HepG2 (cell line): ENCODE measurements around the gene PRM2. TPM values are rescaled to one million over a fixed set of nuclear protein-coding genes. Genes with fewer than 3 reads are reported as not detected.

Experiments
- CAMTA2 ChIP-seq: sonication (generic); formaldehyde crosslinking; IDR thresholded peaks from 2 replicates; pipeline ENCODE4 v1.4.0; 2020; ENCODE audit warnings: mild to moderate bottlenecking, missing genetic modification reagents, borderline replicate concordance
- CC2D1A ChIP-seq: sonication (generic); formaldehyde crosslinking; IDR thresholded peaks from 2 replicates; pipeline ENCODE4 v1.8.1; 2023; ENCODE audit warnings: mild to moderate bottlenecking, missing genetic modification reagents
- CHD2 ChIP-seq: IDR thresholded peaks from 2 replicates; pipeline ENCODE4 v1.6.1; 2011; ENCODE audit warnings: low read depth, low read length, improper control_type of control experiment
- CTCF ChIP-seq: sonication (generic); formaldehyde crosslinking; IDR thresholded peaks from 2 replicates; pipeline ENCODE4 v1.5.0; 2020; ENCODE audit warnings: mild to moderate bottlenecking, missing genetic modification reagents, moderate library complexity
- HCFC1 ChIP-seq: fragments of 150-350 bp; IDR thresholded peaks from 2 replicates; pipeline ENCODE4 v1.6.1; 2014; ENCODE audit warnings: low read depth, low read length
- HOXA5 ChIP-seq: sonication (generic); formaldehyde crosslinking; IDR thresholded peaks from 2 replicates; pipeline ENCODE4 v1.4.0; 2020; ENCODE audit warnings: missing genetic modification reagents
- KDM1A ChIP-seq: IDR thresholded peaks from 2 replicates; pipeline ENCODE4 v1.6.1; 2016; ENCODE audit warnings: missing compliant biosample characterization
- MAZ ChIP-seq, 2 experiments: sonication (generic) in 1 of 2; formaldehyde crosslinking in 1 of 2; IDR thresholded peaks; 2 replicates each; pipeline versions ENCODE4 v1.5.0 to v1.6.1; 2012 to 2020; ENCODE audit warnings: low read depth in 2 of 2, mild to moderate bottlenecking in 2 of 2, borderline replicate concordance in 1 of 2, improper control_type of control experiment in 1 of 2, low read length in 1 of 2, missing genetic modification reagents in 1 of 2, moderate library complexity in 1 of 2
- MED1 ChIP-seq: sonication (generic); formaldehyde crosslinking; IDR thresholded peaks from 2 replicates; pipeline ENCODE4 v1.4.0; 2020; ENCODE audit warnings: missing genetic modification reagents
- ZMYM3 ChIP-seq: sonication (generic); formaldehyde crosslinking; IDR thresholded peaks from 2 replicates; pipeline ENCODE4 v1.5.1; 2020; ENCODE audit warnings: mild to moderate bottlenecking, missing genetic modification reagents
- ZNF431 ChIP-seq: sonication (generic); formaldehyde crosslinking; IDR thresholded peaks from 2 replicates; pipeline ENCODE4 v1.9.0; 2022; ENCODE audit warnings: missing genetic modification reagents, low read depth, mild to moderate bottlenecking, borderline replicate concordance
- ZNF790 ChIP-seq: sonication (generic); formaldehyde crosslinking; IDR thresholded peaks from 2 replicates; pipeline ENCODE4 v1.8.0; 2022; ENCODE audit warnings: missing genetic modification reagents, mild to moderate bottlenecking, borderline replicate concordance
- ZNF850 ChIP-seq: sonication (generic); formaldehyde crosslinking; conservative IDR thresholded peaks from 2 replicates; pipeline ENCODE4 v1.9.0; 2021; ENCODE audit warnings: mild to moderate bottlenecking, missing genetic modification reagents
- ZSCAN30 ChIP-seq: sonication (generic); formaldehyde crosslinking; IDR thresholded peaks from 2 replicates; pipeline ENCODE4 v1.5.0; 2020; ENCODE audit warnings: mild to moderate bottlenecking, missing genetic modification reagents
- polyA plus RNA-seq, 8 experiments: library from polyadenylated mRNA; depleted of rRNA in 3 of 8; stranded (reverse) in 7 of 8; unstranded in 1 of 8; fragments of >200 nt; fragmentation: Illumina TruSeq in 4 of 8; extraction: Trizol in 4 of 8; gene quantifications; 2 replicates each; pipeline versions ENCODE4 v1.2.1 to v1.2.3, GENCODE V29; 2011 to 2016; ENCODE audit warnings: low read depth in 4 of 8, missing spikeins in 1 of 8, mixed read lengths in 1 of 8; ENCODE audit not compliant: insufficient read depth in 1 of 8
- total RNA-seq, 5 experiments: library from RNA; depleted of rRNA; stranded (reverse); fragments of >200 nt; fragmentation: Illumina TruSeq; extraction: Trizol; gene quantifications; 2 replicates each; pipeline ENCODE4 v1.2.3, GENCODE V29; 2016; ENCODE audit warnings: low read depth in 1 of 5
- TF ChIP-seq, protein P1 (sequence below): sonication (generic); formaldehyde crosslinking; conservative IDR thresholded peaks from 2 replicates; pipeline ENCODE4 v1.8.1; 2023; ENCODE audit warnings: missing genetic modification reagents
- TF ChIP-seq, protein P2 (sequence below): sonication (generic); formaldehyde crosslinking; IDR thresholded peaks from 2 replicates; pipeline ENCODE4 v1.5.1; 2020; ENCODE audit warnings: mild to moderate bottlenecking, moderate library complexity, missing genetic modification reagents
- TF ChIP-seq, protein P3 (sequence below): IDR thresholded peaks from 2 replicates; pipeline ENCODE4 v1.6.1; 2016
- TF ChIP-seq, protein P4 (sequence below): sonication (generic); formaldehyde crosslinking; conservative IDR thresholded peaks from 2 replicates; pipeline ENCODE4 v1.8.0; 2022; ENCODE audit warnings: mild to moderate bottlenecking, moderate library complexity, missing genetic modification reagents
- TF ChIP-seq, protein P5 (sequence below): sonication (generic); formaldehyde crosslinking; IDR thresholded peaks from 2 replicates; pipeline ENCODE4 v1.4.0; 2020; ENCODE audit warnings: missing genetic modification reagents

PRM2 gene
- total and polyA plus RNA-seq, 2 of the 13 experiments (the other 11 are each of a cell fraction or from before 2014, with no cell fraction given), result 0.54 TPM; not detected in 1

- TF ChIP-seq, protein P1, sequence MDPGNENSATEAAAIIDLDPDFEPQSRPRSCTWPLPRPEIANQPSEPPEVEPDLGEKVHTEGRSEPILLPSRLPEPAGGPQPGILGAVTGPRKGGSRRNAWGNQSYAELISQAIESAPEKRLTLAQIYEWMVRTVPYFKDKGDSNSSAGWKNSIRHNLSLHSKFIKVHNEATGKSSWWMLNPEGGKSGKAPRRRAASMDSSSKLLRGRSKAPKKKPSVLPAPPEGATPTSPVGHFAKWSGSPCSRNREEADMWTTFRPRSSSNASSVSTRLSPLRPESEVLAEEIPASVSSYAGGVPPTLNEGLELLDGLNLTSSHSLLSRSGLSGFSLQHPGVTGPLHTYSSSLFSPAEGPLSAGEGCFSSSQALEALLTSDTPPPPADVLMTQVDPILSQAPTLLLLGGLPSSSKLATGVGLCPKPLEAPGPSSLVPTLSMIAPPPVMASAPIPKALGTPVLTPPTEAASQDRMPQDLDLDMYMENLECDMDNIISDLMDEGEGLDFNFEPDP (CRISPR knock-in tag), result no peak; the same call in 1 of the 2 replicates
- TF ChIP-seq, protein P2, sequence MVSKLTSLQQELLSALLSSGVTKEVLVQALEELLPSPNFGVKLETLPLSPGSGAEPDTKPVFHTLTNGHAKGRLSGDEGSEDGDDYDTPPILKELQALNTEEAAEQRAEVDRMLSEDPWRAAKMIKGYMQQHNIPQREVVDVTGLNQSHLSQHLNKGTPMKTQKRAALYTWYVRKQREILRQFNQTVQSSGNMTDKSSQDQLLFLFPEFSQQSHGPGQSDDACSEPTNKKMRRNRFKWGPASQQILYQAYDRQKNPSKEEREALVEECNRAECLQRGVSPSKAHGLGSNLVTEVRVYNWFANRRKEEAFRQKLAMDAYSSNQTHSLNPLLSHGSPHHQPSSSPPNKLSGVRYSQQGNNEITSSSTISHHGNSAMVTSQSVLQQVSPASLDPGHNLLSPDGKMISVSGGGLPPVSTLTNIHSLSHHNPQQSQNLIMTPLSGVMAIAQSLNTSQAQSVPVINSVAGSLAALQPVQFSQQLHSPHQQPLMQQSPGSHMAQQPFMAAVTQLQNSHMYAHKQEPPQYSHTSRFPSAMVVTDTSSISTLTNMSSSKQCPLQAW (CRISPR knock-in tag), result 0 out of 2 replicates have a peak, but pooled peaks have one; percentile 27
- no peak for TF ChIP-seq MED1 (CRISPR knock-in tag)
- TF ChIP-seq ZNF790 (CRISPR knock-in tag), result peak; percentile 24; the same call in 1 of the 2 replicates
- TF ChIP-seq ZSCAN30 (CRISPR knock-in tag), result no peak
- TF ChIP-seq KDM1A (CRISPR knock-in tag), result peak; percentile 57; the same call in 1 of the 2 replicates
- TF ChIP-seq, protein P3, sequence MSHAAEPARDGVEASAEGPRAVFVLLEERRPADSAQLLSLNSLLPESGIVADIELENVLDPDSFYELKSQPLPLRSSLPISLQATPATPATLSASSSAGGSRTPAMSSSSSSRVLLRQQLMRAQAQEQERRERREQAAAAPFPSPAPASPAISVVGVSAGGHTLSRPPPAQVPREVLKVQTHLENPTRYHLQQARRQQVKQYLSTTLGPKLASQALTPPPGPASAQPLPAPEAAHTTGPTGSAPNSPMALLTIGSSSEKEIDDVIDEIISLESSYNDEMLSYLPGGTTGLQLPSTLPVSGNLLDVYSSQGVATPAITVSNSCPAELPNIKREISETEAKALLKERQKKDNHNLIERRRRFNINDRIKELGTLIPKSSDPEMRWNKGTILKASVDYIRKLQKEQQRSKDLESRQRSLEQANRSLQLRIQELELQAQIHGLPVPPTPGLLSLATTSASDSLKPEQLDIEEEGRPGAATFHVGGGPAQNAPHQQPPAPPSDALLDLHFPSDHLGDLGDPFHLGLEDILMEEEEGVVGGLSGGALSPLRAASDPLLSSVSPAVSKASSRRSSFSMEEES (CRISPR knock-in tag), result 0 out of 2 replicates have a peak, but pooled peaks have one; percentile 15
- TF ChIP-seq, protein P4, sequence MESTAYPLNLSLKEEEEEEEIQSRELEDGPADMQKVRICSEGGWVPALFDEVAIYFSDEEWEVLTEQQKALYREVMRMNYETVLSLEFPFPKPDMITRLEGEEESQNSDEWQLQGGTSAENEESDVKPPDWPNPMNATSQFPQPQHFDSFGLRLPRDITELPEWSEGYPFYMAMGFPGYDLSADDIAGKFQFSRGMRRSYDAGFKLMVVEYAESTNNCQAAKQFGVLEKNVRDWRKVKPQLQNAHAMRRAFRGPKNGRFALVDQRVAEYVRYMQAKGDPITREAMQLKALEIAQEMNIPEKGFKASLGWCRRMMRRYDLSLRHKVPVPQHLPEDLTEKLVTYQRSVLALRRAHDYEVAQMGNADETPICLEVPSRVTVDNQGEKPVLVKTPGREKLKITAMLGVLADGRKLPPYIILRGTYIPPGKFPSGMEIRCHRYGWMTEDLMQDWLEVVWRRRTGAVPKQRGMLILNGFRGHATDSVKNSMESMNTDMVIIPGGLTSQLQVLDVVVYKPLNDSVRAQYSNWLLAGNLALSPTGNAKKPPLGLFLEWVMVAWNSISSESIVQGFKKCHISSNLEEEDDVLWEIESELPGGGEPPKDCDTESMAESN (CRISPR knock-in tag), result peak; percentile 80
- TF ChIP-seq HOXA5 (CRISPR knock-in tag), result peak; percentile 30; the same call in 1 of the 2 replicates
- 0 out of 2 replicates have a peak, but pooled peaks have one; percentile 23 for TF ChIP-seq CC2D1A (CRISPR knock-in tag)
- 0 out of 2 replicates have a peak, but pooled peaks have one; percentile 7 for TF ChIP-seq HCFC1
- TF ChIP-seq, protein P5, sequence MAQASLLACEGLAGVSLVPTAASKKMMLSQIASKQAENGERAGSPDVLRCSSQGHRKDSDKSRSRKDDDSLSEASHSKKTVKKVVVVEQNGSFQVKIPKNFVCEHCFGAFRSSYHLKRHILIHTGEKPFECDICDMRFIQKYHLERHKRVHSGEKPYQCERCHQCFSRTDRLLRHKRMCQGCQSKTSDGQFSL (CRISPR knock-in tag), result no peak
- no peak for TF ChIP-seq CHD2
- TF ChIP-seq ZMYM3 (CRISPR knock-in tag), result 0 out of 2 replicates have a peak, but pooled peaks have one; percentile 58
- 0 out of 2 replicates have a peak, but pooled peaks have one; percentile 20 for TF ChIP-seq ZNF431 (CRISPR knock-in tag)
- no peak for TF ChIP-seq CTCF (CRISPR knock-in tag)
- TF ChIP-seq ZNF850 (CRISPR knock-in tag), result no peak
- TF ChIP-seq CAMTA2 (CRISPR knock-in tag), result peak; percentile 96; the same call in 1 of the 2 replicates
- TF ChIP-seq MAZ (IDR thresholded peaks at IDR 0.05; ENCODE audit: borderline replicate concordance, low read depth, low read length), result peak; percentile 78; the same call in 1 of the 2 replicates
- no peak for TF ChIP-seq MAZ (CRISPR knock-in tag; IDR thresholded peaks at IDR 0.05; ENCODE audit: low read depth)
Observed at GRCh38 chr16:11254913-11255736, 21.2 kb downstream of the PRM2 start (continued).
